NCI-H2171 treated with DMSO at 0.1 percent for 48 hours (cell line): ENCODE data around the gene CMTM6.
"Not testable (repeated sequence)": the region's sequence is repeated elsewhere in the genome, so short reads cannot be mapped to it uniquely, and the experiment has no call there.

ENCODE experiments used
- DNase-seq: peaks from one replicate; lab custom pipeline; 2025; lab: John Stamatoyannopoulos, UW

CMTM6 gene

GRCh38 chr3:32499585-32499984 lies 3.1 kb downstream of the CMTM6 start:
- DNase-seq = no peak

GRCh38 chr3:32498992-32499391 lies 3.7 kb downstream of the CMTM6 start:
- DNase-seq = no peak

- DNase-seq = no peak
Observed at GRCh38 chr3:32498252-32498651, 4.4 kb downstream of the CMTM6 start.

- no peak for DNase-seq
Observed at GRCh38 chr3:32495609-32496008, 7.0 kb downstream of the CMTM6 start.

- peak; percentile 21 for DNase-seq
Observed at GRCh38 chr3:32495085-32495484, 7.6 kb downstream of the CMTM6 start.

GRCh38 chr3:32493437-32494414 lies 8.9 kb downstream of the CMTM6 start:
- DNase-seq = no peak

GRCh38 chr3:32492684-32493436 lies 9.8 kb downstream of the CMTM6 start:
- DNase-seq = no peak

GRCh38 chr3:32488474-32489008 lies 14.1 kb downstream of the CMTM6 start:
- DNase-seq = no peak

- DNase-seq = no peak
Observed at GRCh38 chr3:32487781-32488473, 14.7 kb downstream of the CMTM6 start.

- DNase-seq = no peak
Observed at GRCh38 chr3:32484436-32484835, 18.2 kb downstream of the CMTM6 start.

GRCh38 chr3:32483772-32484171 lies 18.9 kb downstream of the CMTM6 start:
- DNase-seq = no peak

- DNase-seq = no peak
Observed at GRCh38 chr3:32482693-32483092, 20.0 kb downstream of the CMTM6 start.

GRCh38 chr3:32481791-32482631 lies 20.6 kb downstream of the CMTM6 start:
- DNase-seq = no peak

GRCh38 chr3:32480604-32481003 lies 22.0 kb downstream of the CMTM6 start:
- DNase-seq = no peak

GRCh38 chr3:32474201-32474600 lies 28.5 kb downstream of the CMTM6 start:
- no peak for DNase-seq

- not testable (repeated sequence) for DNase-seq
Observed at GRCh38 chr3:32472151-32472550, 30.5 kb downstream of the CMTM6 start.

GRCh38 chr3:32471246-32471645 lies 31.4 kb downstream of the CMTM6 start:
- no peak for DNase-seq

GRCh38 chr3:32470362-32470761 lies 32.3 kb downstream of the CMTM6 start:
- no peak for DNase-seq

GRCh38 chr3:32469151-32469874 lies 33.3 kb downstream of the CMTM6 start:
- no peak for DNase-seq

GRCh38 chr3:32467333-32468070 lies 35.1 kb downstream of the CMTM6 start:
- DNase-seq = peak; percentile 53
